CD4-positive, alpha-beta T cell treated with Interleukin-6 at 100 ng/mL for 8 hours (primary cell): ENCODE results near the gene PHF3.

Source experiments
- DNase-seq: peaks from one replicate; pipeline ENCODE4 v3.0.0-alpha.2; 2020; ENCODE audit warnings: mixed read lengths, low spot score

PHF3 gene

DNA sequence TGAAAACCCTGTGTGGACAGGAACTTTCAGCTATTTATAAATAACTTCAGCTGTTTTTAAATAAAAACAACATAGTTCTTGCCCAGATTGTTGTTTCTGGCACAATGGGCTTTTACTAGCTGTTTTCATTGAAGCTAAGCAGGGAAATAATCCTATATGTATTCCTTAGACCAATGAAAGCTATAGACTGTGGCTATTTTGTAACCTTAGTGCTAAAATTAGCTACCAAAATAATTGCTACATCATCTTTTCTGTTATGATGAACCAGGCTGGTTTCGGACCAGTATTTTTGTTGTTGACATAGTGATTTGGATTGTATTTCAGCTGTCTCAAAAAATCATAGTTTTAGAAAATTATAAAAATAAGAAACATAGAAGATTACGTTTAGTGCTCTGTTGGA is 13.7 kb downstream of the PHF3 start:
- no peak for DNase-seq

DNA sequence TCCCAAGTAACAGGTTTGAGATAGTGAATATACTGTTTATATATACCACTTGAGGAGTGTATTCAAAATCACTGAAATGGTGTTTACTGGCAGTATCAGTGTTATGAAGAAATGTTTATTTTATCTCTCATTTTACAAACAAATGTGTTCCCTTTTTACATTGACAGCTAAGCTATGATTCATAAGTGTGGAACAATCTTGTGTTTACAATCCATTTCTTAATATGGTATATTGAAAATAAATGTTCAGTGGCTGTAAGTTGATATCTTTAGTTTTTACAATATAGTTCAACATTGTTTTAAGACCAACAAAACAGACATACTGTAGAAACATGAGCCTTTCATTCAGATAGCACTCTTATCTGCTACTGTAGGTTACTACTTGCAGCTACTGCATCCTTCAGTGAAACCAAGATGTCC is 14.3 kb downstream of the PHF3 start:
- no peak for DNase-seq

DNA sequence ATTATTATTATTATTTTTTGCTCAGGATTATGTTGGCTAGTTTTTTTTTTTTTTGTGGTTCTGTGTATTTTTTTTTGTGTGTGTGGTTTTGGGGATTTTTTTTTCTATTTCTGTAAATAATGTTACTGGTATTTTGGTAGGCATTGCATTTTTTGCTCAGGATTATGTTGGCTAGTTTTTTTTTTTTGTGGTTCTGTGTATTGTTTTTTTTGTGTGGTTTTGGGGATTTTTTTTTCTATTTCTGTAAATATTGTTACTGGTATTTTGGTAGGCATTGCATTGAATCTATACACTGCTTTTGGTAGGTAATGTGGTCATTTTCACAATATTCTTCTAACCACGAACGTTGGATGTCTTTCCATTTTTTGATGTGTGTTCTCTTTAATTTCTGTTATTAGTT is 17.4 kb downstream of the PHF3 start:
- DNase-seq: no peak

GRCh38 chr6:63660757-63661156 is 25.2 kb downstream of the PHF3 start:
- DNase-seq: no peak

- no peak for DNase-seq
Observed at GRCh38 chr6:63661769-63662168, 26.2 kb downstream of the PHF3 start.

- no peak for DNase-seq
Observed at GRCh38 chr6:63663147-63663955, 27.7 kb downstream of the PHF3 start.

DNA sequence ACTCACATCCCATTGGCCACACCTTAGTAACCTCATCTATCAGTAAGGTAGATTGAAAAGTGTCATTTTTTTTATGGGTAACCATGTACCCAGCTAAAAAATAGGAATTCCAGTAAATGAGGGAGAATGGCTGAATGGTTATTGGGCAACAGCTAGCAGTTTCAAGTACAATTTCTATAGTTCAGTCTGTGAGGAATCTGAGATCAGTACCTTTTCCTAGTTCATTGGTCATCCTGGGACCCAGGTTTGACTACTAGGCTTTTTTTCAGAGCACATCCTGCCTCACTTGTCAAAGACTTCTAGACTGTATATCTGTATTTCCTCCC is 28.3 kb downstream of the PHF3 start:
- DNase-seq: no peak

GRCh38 chr6:63671098-63671754 is 35.6 kb downstream of the PHF3 start:
- DNase-seq: no peak

GRCh38 chr6:63672582-63673129 is 37.1 kb downstream of the PHF3 start:
- no peak for DNase-seq

- DNase-seq: no peak
Observed at GRCh38 chr6:63673692-63674091, 38.1 kb downstream of the PHF3 start.

DNA sequence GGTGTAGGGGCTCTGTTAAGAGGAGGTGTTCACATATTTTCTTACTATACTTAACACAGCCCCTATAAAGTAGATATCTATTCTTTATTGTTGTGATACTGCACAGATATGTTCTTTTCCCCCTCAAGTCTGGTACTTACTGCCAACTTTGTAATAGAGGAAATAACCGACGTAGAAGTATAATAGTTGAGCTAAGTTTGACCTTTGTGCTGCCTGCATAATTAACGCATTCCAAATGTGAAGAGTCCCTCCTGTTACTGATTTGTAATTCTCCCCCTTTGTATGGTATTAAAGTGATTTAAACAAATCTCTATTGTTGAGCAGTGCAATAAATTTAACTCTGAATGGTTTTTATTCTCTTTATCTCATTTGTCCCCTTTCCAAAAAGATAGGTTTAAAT is 39.0 kb downstream of the PHF3 start:
- DNase-seq: no peak

DNA sequence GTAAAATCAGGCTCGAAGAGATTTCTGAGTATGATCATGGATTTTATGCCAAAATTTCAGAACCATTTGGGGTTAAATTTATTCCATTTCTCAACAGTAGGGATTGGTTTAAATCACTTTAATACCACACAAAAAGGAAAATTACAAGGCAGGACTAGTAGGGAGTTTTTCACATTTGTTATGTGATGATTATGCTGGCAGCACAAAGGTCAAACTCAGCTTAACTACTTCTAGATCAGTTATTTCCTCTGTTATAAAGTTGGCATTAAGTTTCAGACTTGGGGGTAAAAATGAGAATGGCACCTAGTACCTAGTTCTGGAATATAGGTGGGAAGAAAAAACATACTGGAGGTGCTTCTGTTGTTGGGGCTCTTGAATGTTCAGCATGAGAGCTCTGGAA is 39.5 kb downstream of the PHF3 start:
- no peak for DNase-seq

DNA sequence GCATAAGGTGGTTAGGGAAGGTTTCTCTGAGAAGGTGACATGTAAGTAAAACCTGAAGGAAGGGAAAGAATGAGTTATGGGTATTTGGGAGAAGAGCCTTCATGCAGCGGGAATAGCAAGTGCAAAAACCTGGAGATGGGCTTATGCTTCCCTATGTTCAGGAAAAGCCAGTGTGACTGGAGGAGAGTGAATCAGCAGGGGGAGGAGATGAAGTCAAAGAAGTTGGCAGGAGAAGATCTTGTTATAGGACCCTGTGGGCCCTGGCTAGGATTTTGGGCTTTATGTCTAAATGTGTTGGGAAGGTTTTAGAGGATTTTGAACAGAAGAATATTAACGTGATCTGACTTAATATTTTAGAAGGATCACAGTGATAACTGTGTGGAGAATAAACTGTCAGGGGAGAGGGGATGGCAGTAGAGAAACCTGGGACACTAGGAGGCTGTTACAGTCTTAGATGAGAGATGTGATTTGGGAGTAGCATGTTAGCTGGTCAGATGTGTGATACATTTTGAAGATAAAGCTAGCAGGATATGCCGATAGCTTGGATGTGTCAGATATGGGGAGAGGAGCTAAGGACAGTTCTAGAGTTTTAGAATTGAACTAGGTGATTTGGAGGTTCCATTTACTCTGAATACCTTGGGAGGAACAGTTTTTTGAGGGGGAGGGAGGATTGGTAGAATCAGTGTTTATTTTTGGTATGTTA is 41.0 kb downstream of the PHF3 start:
- DNase-seq: no peak

DNA sequence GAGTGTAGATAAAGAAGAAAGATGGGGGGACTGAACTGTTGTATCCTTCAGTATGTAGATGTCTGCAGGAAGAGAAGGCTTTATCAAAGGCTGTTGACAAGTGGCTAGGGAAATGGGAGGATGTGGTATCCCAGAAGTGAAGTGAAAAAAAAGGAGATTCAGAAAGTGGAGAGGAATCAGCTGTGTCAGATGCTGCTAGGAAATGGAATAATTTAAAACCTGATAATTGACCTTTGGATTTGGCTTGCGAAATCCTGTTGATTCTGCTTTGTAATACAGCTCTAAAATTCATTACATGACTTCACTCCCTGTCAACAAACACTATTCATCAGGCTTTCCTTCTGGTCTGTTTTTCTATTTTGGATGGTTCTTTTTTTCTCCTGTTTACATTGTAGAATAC is 41.7 kb downstream of the PHF3 start:
- DNase-seq: no peak

GRCh38 chr6:63683071-63683603 is 47.5 kb downstream of the PHF3 start:
- no peak for DNase-seq

DNA sequence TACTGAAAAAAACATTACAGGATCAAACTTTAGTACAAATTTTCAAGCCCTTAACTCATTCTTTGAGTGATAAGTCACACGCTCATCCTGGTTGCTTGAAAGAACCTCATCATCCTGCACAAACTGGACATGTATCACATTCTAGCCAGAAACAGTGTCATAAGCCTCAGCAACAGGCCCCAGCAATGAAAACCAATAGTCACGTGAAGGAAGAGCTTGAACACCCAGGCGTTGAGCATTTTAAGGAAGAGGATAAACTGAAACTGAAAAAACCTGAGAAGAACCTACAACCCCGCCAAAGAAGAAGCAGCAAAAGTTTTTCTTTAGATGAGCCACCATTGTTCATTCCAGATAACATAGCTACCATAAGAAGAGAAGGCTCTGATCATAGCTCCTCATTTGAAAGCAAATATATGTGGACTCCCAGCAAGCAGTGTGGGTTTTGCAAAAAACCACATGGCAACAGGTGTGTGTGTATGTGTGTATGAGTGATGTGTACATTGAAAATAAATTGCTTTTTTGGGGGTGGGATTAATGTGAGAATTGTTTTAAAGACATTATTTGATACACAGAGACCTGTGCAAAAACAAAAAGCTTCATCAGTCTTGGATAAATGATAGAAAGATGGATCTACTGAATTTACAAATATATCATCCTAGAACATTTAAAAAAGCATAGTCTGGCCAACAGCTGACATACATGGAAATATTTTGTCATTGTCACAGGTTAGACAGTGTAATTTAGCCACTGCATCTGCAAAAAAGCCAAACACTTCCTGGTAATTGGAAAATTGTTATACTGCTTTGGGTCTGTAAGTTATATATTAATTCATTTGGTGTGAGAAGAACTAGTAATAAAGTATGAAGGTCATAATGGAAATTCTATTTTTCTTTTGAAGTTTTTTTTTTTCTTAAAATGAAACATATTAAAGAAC is 50.1 kb downstream of the PHF3 start:
- DNase-seq: no peak

- no peak for DNase-seq
Observed at GRCh38 chr6:63689421-63689820, 53.8 kb downstream of the PHF3 start.

GRCh38 chr6:63690221-63690620 is 54.6 kb downstream of the PHF3 start:
- DNase-seq: no peak

GRCh38 chr6:63705707-63706106 is 70.1 kb downstream of the PHF3 start:
- DNase-seq: no peak

DNA sequence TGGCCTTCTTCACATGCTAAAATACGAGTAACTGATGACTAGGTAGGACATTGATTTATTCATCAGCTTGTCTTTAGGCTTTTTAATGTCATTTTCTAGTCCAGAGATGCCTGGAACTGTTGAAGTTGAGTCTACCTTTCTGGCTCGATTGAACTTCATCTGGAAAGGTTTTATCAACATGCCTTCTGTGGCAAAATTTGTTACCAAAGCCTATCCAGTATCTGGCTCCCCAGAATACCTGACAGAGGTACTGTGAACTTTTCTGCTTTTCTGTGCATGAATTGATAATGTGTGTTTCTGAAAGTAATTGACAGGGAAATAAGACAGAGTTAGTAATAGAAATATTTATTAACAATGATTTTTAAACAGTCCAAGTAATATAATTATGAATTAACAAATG is 71.0 kb downstream of the PHF3 start:
- no peak for DNase-seq

DNA sequence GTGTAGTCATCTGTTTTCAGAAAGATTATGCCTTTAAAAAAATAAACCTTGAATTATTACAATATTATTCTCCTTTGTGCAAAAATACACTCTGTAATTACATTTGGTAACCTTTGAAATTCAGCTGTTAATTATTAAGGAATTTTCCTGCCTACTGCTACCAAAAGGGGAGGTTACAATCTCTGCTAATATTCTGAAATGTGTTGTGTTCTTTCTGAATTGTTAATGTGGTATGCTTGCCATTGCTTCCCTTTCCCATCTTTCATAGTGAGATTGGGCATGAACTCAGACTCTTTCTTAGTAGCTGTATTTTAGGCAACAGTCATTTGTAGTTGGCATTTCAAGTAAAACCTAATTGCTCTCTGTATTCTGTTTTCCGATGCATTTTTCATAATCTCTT is 73.0 kb downstream of the PHF3 start:
- DNase-seq: no peak

DNA sequence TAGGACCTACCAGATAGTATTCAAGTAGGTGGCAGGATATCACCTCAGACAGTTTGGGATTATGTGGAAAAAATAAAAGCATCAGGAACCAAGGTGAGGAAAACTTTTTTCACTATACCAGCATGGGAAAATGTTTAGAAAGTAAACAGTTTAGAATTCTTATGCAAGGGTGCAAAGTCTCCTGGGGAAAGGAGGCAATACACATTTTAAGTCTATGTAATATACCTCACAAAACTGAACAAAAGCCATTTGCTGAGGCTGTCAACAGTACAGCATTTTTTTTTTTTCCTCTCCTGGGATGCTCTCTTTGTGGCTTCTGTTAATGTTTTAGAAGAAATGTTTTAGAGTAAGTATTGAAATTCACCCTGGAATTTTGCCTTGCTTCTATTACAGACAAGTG is 73.5 kb downstream of the PHF3 start:
- no peak for DNase-seq
